Inflammatory macrophage treated with lipopolysaccharide for 4 hours (primary cell): ENCODE results near the gene ME3.
A peak's percentile ranks its signal among the peaks of the same experiment; 100 is the strongest.
"Not testable (repeated sequence)": the region's sequence is repeated elsewhere in the genome, so short reads cannot be mapped to it uniquely, and the experiment has no call there.

Source experiments
- DNase-seq: peaks from one replicate; pipeline ENCODE4 v3.0.0-alpha.2; 2020

Gene ME3

GRCh38 chr11:86660736-86661135, 11.7 kb downstream of the ME3 start:
- no peak for DNase-seq

GRCh38 chr11:86660088-86660487, 12.3 kb downstream of the ME3 start:
- no peak for DNase-seq

GRCh38 chr11:86658534-86658933, 13.9 kb downstream of the ME3 start:
- DNase-seq: no peak

- DNase-seq: not testable (repeated sequence)
Observed at GRCh38 chr11:86645212-86645611, 27.2 kb downstream of the ME3 start.

GRCh38 chr11:86644291-86644690, 28.1 kb downstream of the ME3 start:
- no peak for DNase-seq

- no peak for DNase-seq
Observed at GRCh38 chr11:86641537-86642261, 30.7 kb downstream of the ME3 start.

- DNase-seq: no peak
Observed at GRCh38 chr11:86639137-86639536, 33.3 kb downstream of the ME3 start.

GRCh38 chr11:86638673-86639072, 33.7 kb downstream of the ME3 start:
- DNase-seq: no peak

- no peak for DNase-seq
Observed at GRCh38 chr11:86637988-86638387, 34.4 kb downstream of the ME3 start.

GRCh38 chr11:86636275-86636674, 36.1 kb downstream of the ME3 start:
- no peak for DNase-seq

GRCh38 chr11:86632499-86633269, 39.7 kb downstream of the ME3 start:
- DNase-seq: peak; percentile 49

GRCh38 chr11:86630229-86630981, 42.0 kb downstream of the ME3 start:
- DNase-seq: no peak

- no peak for DNase-seq
Observed at GRCh38 chr11:86629045-86629706, 43.2 kb downstream of the ME3 start.

GRCh38 chr11:86627776-86628455, 44.5 kb downstream of the ME3 start:
- no peak for DNase-seq

GRCh38 chr11:86625981-86626380, 46.4 kb downstream of the ME3 start:
- no peak for DNase-seq

- no peak for DNase-seq
Observed at GRCh38 chr11:86625544-86625943, 46.9 kb downstream of the ME3 start.

- DNase-seq: no peak
Observed at GRCh38 chr11:86624366-86624765, 48.0 kb downstream of the ME3 start.

GRCh38 chr11:86623736-86624135, 48.7 kb downstream of the ME3 start:
- no peak for DNase-seq

GRCh38 chr11:86623041-86623621, 49.3 kb downstream of the ME3 start:
- no peak for DNase-seq

GRCh38 chr11:86621854-86622253, 50.6 kb downstream of the ME3 start:
- no peak for DNase-seq

GRCh38 chr11:86620891-86621521, 51.4 kb downstream of the ME3 start:
- no peak for DNase-seq

GRCh38 chr11:86619428-86619827, 53.0 kb downstream of the ME3 start:
- peak; percentile 30 for DNase-seq
